Esophagus muscularis mucosa (tissue), 3 donors: ENCODE results near the gene C11orf68.

ENCODE experiments used
- CTCF ChIP-seq, 3 experiments: fragments of 200-600 bp in 2 of 3; fragments of 450-650 bp in 1 of 3; sonication (generic) in 2 of 3; IDR thresholded peaks; one replicate each; pipeline ENCODE4 v1.5.1; 2017 to 2019; ENCODE audit warnings: antibody characterized with exemption in 3 of 3, mild to moderate bottlenecking in 2 of 3, moderate library complexity in 1 of 3
- POLR2A ChIP-seq: fragments of 450-650 bp; IDR thresholded peaks from one replicate; pipeline ENCODE4 v1.6.1; 2017; ENCODE audit warnings: antibody characterized with exemption, moderate library complexity, mild to moderate bottlenecking, low read depth

- no peak for TF ChIP-seq CTCF (IDR thresholded peaks at IDR 0.05)
- TF ChIP-seq POLR2A, result no peak
Measured at GRCh38 chr11:65885808-65886536, 32.9 kb downstream of the C11orf68 start.
